ENCODE measurements around the gene HNRNPUL2.
A peak's percentile ranks its signal among the peaks of the same experiment; 100 is the strongest.
"Not testable (repeated sequence)": the region's sequence is repeated elsewhere in the genome, so short reads cannot be mapped to it uniquely, and the experiment has no call there.

The HNRNPUL2 gene

GRCh38 chr11:62771144-62772021 is 44.1 kb upstream of the HNRNPUL2 start, which contains the start of gene TAF6L:
Gene TAF6L, plus strand, starts transcription at chr11:62771396. Its CDS starts 4,388 bp downstream, at chr11:62775784.
- Histone ChIP-seq H3K27me3 (ENCODE audit: control insufficient read depth, low read length) (no peaks in the 10 kb centered on the region), H3K27ac (ENCODE audit: low read depth, low read length) (peak within 1 kb of the TSS; percentile 74), H3K9me2 (replicated peaks; ENCODE audit: control insufficient read depth, low read length) (no peaks in the 10 kb centered on the region), H4K20me1 (ENCODE audit: control insufficient read depth, insufficient read depth, low read depth, low read length) (no peaks in the 10 kb centered on the region), H3K9me3 (ENCODE audit: control insufficient read depth, insufficient read depth, low read length) (no peaks in the 10 kb centered on the region), H3K79me2 (ENCODE audit: control insufficient read depth, low read length) (peaks cover 37% of the 10 kb centered on the region), H3K4me2 (ENCODE audit: low read length) (peak within 1 kb of the TSS; percentile 96), H3K4me3 (ENCODE audit: low read length) (peak within 1 kb of the TSS; percentile 97), H3K36me3 (ENCODE audit: control insufficient read depth, low read length) (peaks cover 28% of the 10 kb centered on the region), H3F3A (ENCODE audit: control insufficient read depth, insufficient read depth) (peaks cover 16% of the 10 kb centered on the region), H3K4me1 (ENCODE audit: control insufficient read depth, low read length) (peaks cover 31% of the 10 kb centered on the region)
- no peak for TF ChIP-seq EZH2phosphoT487 (IDR thresholded peaks at IDR 0.05; ENCODE audit: borderline replicate concordance, low read length)
- no peak for TF ChIP-seq CTCF (IDR thresholded peaks at IDR 0.05; ENCODE audit: low read depth, low read length, poor library complexity, severe bottlenecking)

GRCh38 chr11:62770778-62771143 is 43.5 kb upstream of the HNRNPUL2 start:
- Histone ChIP-seq H3K27ac (ENCODE audit: low read depth, low read length) (peak overlapping the region; percentile 74), H3K9me3 (ENCODE audit: control insufficient read depth, insufficient read depth, low read length) (no peaks in the 10 kb centered on the region), H3K4me3 (ENCODE audit: low read length) (peak overlapping the region; percentile 97), H3K36me3 (ENCODE audit: control insufficient read depth, low read length) (peaks cover 27% of the 10 kb centered on the region), H3K9me2 (replicated peaks; ENCODE audit: control insufficient read depth, low read length) (no peaks in the 10 kb centered on the region), H3K79me2 (ENCODE audit: control insufficient read depth, low read length) (peaks cover 37% of the 10 kb centered on the region), H3F3A (ENCODE audit: control insufficient read depth, insufficient read depth) (peaks cover 16% of the 10 kb centered on the region), H3K4me1 (ENCODE audit: control insufficient read depth, low read length) (peaks cover 31% of the 10 kb centered on the region), H4K20me1 (ENCODE audit: control insufficient read depth, insufficient read depth, low read depth, low read length) (no peaks in the 10 kb centered on the region), H3K27me3 (ENCODE audit: control insufficient read depth, low read length) (no peaks in the 10 kb centered on the region), H3K4me2 (ENCODE audit: low read length) (peak overlapping the region; percentile 96)
- TF ChIP-seq CTCF (IDR thresholded peaks at IDR 0.05; ENCODE audit: low read depth, low read length, poor library complexity, severe bottlenecking) (no peak), EZH2phosphoT487 (IDR thresholded peaks at IDR 0.05; ENCODE audit: borderline replicate concordance, low read length) (no peak)

- Histone ChIP-seq H3K4me2 (ENCODE audit: low read length) (peak overlapping the region; percentile 86), H3K4me1 (ENCODE audit: control insufficient read depth, low read length) (peaks cover 11% of the 10 kb centered on the region), H3K27ac (ENCODE audit: low read depth, low read length) (0 out of 2 replicates have a peak overlapping the region, but pooled peaks have one; percentile 12), H3K4me3 (ENCODE audit: low read length) (peak overlapping the region; percentile 98), H3K79me2 (ENCODE audit: control insufficient read depth, low read length) (peaks cover 20% of the 10 kb centered on the region), H3K36me3 (ENCODE audit: control insufficient read depth, low read length) (peaks cover 26% of the 10 kb centered on the region)
- H3F3A ChIP-seq (ENCODE audit: control insufficient read depth, insufficient read depth); H3K9me2 ChIP-seq (replicated peaks; ENCODE audit: control insufficient read depth, low read length); H3K27me3 ChIP-seq (ENCODE audit: control insufficient read depth, low read length); H4K20me1 ChIP-seq (ENCODE audit: control insufficient read depth, insufficient read depth, low read depth, low read length); H3K9me3 ChIP-seq (ENCODE audit: control insufficient read depth, insufficient read depth, low read length): not testable (repeated sequence)
Observed at GRCh38 chr11:62760867-62761227, 33.6 kb upstream of the HNRNPUL2 start.
